ENCODE measurements around the gene RNF10.

Gene RNF10

GRCh38 chr12:120562906-120563305 is 28.8 kb downstream of the RNF10 start:
- no peaks in the 10 kb centered on the region for H3K9me3 Mint-ChIP-seq
- H3K4me1 Mint-ChIP-seq, result no peaks in the 10 kb centered on the region
- H3K27ac Mint-ChIP-seq, result no peak overlapping the region
- H3K36me3 Mint-ChIP-seq (ENCODE audit: low read depth), result peaks cover 78% of the 10 kb centered on the region
- TF ChIP-seq CTCF (IDR thresholded peaks at IDR 0.05; ENCODE audit: unreplicated experiment in 3 of 3), result no peak
- H3K4me3 Mint-ChIP-seq, result no peak overlapping the region
- no peaks in the 10 kb centered on the region for H3K27me3 Mint-ChIP-seq (ENCODE audit: low read depth)

- H3K4me3 Mint-ChIP-seq, result no peak overlapping the region
- H3K27me3 Mint-ChIP-seq (ENCODE audit: low read depth), result no peaks in the 10 kb centered on the region
- TF ChIP-seq CTCF (IDR thresholded peaks at IDR 0.05; ENCODE audit: unreplicated experiment in 3 of 3), result no peak
- no peaks in the 10 kb centered on the region for H3K4me1 Mint-ChIP-seq
- H3K9me3 Mint-ChIP-seq, result no peaks in the 10 kb centered on the region
- peaks cover 77% of the 10 kb centered on the region for H3K36me3 Mint-ChIP-seq (ENCODE audit: low read depth)
- H3K27ac Mint-ChIP-seq, result no peak overlapping the region
Observed at GRCh38 chr12:120563495-120563894, 29.3 kb downstream of the RNF10 start.

- Mint-ChIP-seq H3K4me3 (no peak overlapping the region), H3K27ac (no peak overlapping the region)
Observed at GRCh38 chr12:120571299-120571698, 37.1 kb downstream of the RNF10 start.

GRCh38 chr12:120573560-120573959 is 39.4 kb downstream of the RNF10 start:
- no peaks in the 10 kb centered on the region for H3K4me1 Mint-ChIP-seq
- H3K9me3 Mint-ChIP-seq, result no peaks in the 10 kb centered on the region
- peaks cover 84% of the 10 kb centered on the region for H3K36me3 Mint-ChIP-seq (ENCODE audit: low read depth)
- no peaks in the 10 kb centered on the region for H3K27me3 Mint-ChIP-seq (ENCODE audit: low read depth)
- H3K4me3 Mint-ChIP-seq, result no peak overlapping the region
- H3K27ac Mint-ChIP-seq, result no peak overlapping the region
- no peak for TF ChIP-seq CTCF (IDR thresholded peaks at IDR 0.05; ENCODE audit: unreplicated experiment in 3 of 3)

More at GRCh38 chr12:120571299-120571698, 37.1 kb downstream of the RNF10 start:
- Mint-ChIP-seq H3K9me3 (no peaks in the 10 kb centered on the region), H3K36me3 (ENCODE audit: low read depth) (peaks cover 80% of the 10 kb centered on the region), H3K27me3 (ENCODE audit: low read depth) (no peaks in the 10 kb centered on the region), H3K4me1 (no peaks in the 10 kb centered on the region)
- no peak for TF ChIP-seq CTCF (IDR thresholded peaks at IDR 0.05; ENCODE audit: unreplicated experiment in 3 of 3)

- no peaks in the 10 kb centered on the region for H3K4me1 Mint-ChIP-seq
- no peak overlapping the region for H3K4me3 Mint-ChIP-seq
- H3K9me3 Mint-ChIP-seq, result no peaks in the 10 kb centered on the region
- no peak for TF ChIP-seq CTCF (IDR thresholded peaks at IDR 0.05; ENCODE audit: unreplicated experiment in 3 of 3)
- H3K27ac Mint-ChIP-seq, result no peak overlapping the region
- H3K27me3 Mint-ChIP-seq (ENCODE audit: low read depth), result no peaks in the 10 kb centered on the region
- H3K36me3 Mint-ChIP-seq (ENCODE audit: low read depth), result peaks cover 83% of the 10 kb centered on the region
Observed at GRCh38 chr12:120574106-120574505, 40.0 kb downstream of the RNF10 start.

GRCh38 chr12:120579179-120579578 is 45.0 kb downstream of the RNF10 start:
- H3K27ac Mint-ChIP-seq, result no peak overlapping the region
- TF ChIP-seq CTCF (IDR thresholded peaks at IDR 0.05; ENCODE audit: unreplicated experiment in 3 of 3), result no peak
- no peaks in the 10 kb centered on the region for H3K9me3 Mint-ChIP-seq
- peaks cover 27% of the 10 kb centered on the region for H3K4me1 Mint-ChIP-seq
- H3K36me3 Mint-ChIP-seq (ENCODE audit: low read depth), result peaks cover 54% of the 10 kb centered on the region
- peaks cover 19% of the 10 kb centered on the region for H3K27me3 Mint-ChIP-seq (ENCODE audit: low read depth)
- H3K4me3 Mint-ChIP-seq, result peak overlapping the region; percentile 74 to 100 (median 98)

Measured in nephron (organoid).